ENCODE measurements around the gene ADGRE1. TPM values are rescaled to one million over a fixed set of nuclear protein-coding genes. Genes with fewer than 3 reads are reported as not detected.

Gene ADGRE1, protein sequence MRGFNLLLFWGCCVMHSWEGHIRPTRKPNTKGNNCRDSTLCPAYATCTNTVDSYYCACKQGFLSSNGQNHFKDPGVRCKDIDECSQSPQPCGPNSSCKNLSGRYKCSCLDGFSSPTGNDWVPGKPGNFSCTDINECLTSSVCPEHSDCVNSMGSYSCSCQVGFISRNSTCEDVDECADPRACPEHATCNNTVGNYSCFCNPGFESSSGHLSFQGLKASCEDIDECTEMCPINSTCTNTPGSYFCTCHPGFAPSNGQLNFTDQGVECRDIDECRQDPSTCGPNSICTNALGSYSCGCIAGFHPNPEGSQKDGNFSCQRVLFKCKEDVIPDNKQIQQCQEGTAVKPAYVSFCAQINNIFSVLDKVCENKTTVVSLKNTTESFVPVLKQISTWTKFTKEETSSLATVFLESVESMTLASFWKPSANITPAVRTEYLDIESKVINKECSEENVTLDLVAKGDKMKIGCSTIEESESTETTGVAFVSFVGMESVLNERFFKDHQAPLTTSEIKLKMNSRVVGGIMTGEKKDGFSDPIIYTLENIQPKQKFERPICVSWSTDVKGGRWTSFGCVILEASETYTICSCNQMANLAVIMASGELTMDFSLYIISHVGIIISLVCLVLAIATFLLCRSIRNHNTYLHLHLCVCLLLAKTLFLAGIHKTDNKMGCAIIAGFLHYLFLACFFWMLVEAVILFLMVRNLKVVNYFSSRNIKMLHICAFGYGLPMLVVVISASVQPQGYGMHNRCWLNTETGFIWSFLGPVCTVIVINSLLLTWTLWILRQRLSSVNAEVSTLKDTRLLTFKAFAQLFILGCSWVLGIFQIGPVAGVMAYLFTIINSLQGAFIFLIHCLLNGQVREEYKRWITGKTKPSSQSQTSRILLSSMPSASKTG
- total RNA-seq, result 1 to 10 TPM in 1 of 4 donors, under 1 TPM in 2, not detected in 1; 0.24 to 3.9 (median 0.37) TPM

GRCh38 chr19:6887316-6887715 lies at the start of gene ADGRE1:
TSS of gene ADGRE1 (plus strand) at chr19:6887579. CDS start at chr19:6887609, 30 bp downstream.
- ATAC-seq (ENCODE audit: low FRiP score), result no peak
- no peak for TF ChIP-seq CTCF (IDR thresholded peaks at IDR 0.05)
- no peak for DNase-seq (ENCODE audit: low spot score)

DNA sequence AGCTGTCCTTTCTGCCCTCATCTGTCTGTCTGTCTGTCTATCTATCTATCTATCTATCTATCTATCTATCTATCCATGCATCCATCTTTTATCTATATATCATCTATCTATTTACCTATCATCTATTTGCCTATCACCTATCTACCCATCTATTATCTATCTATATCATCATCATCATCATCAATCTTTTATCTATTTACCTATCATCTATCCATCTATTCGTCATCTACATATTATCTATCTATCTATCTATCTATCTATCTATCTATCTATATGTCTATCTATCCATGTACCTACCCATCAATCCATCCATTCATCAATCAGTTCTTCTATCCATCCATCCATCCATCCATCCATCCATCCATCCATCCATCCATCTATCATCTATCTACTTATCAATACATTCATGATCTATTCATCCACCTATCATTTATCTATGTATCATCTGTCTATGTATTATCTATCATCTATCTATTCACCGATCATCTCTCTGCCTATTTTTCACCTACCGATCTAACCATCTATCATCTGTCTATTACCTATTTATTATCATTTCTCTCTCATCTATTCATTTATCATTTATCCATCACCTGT lies 49.2 kb upstream of the ADGRE1 start:
- no peak for TF ChIP-seq CTCF (IDR thresholded peaks at IDR 0.05)
- DNase-seq (ENCODE audit: low spot score) (no peak), ATAC-seq (ENCODE audit: low FRiP score) (no peak)

- TF ChIP-seq CTCF (IDR thresholded peaks at IDR 0.05), result no peak
- DNase-seq (ENCODE audit: low spot score) (no peak), ATAC-seq (ENCODE audit: low FRiP score) (no peak)
Observed at GRCh38 chr19:6842871-6843607, 44.3 kb upstream of the ADGRE1 start.

DNA sequence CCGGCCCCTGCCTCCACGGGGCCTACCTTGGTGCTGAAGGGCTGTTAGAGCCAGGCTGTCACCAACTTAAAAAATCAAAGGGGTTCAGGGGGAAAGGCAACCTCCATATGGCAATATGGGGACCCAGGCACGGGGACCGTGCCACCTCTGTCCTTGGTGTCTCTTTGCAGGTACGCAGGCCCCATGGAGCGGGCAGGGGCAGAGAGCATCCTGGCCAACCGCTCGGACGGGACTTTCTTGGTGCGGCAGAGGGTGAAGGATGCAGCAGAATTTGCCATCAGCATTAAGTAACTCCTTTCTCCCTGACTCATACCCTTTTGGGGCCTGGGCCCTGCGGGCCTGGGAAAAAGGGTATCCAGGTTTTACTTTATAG lies 39.6 kb upstream of the ADGRE1 start:
- no peak for ATAC-seq (ENCODE audit: low FRiP score)
- no peak for TF ChIP-seq CTCF (IDR thresholded peaks at IDR 0.05)
- no peak for DNase-seq (ENCODE audit: low spot score)

- no peak for TF ChIP-seq CTCF (IDR thresholded peaks at IDR 0.05)
- no peak for DNase-seq (ENCODE audit: low spot score)
- ATAC-seq (ENCODE audit: low FRiP score), result no peak
Observed at GRCh38 chr19:6848986-6849385, 38.4 kb upstream of the ADGRE1 start.

DNA sequence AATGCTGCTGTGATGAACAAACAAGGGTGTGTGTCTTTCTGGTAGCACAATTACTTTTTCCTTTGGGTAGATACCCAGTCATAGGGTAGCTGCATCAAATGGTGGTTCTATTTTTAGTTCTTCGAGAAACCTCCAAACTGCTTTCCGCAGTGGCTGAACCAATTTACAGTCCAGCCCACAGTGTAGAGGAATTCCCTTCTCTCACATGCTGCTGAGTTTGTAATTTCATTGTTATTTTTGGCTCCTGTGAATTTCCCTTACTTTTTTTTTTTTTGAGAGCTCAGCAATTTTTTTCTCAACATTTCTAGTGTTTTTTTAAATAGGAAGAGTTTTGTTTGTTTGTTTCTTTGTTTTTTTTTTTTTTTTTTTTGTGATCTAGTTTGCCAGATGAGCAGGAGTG lies 37.5 kb upstream of the ADGRE1 start:
- ATAC-seq (ENCODE audit: low FRiP score) (no peak), DNase-seq (ENCODE audit: low spot score) (no peak)
- TF ChIP-seq CTCF (IDR thresholded peaks at IDR 0.05), result no peak
